ENCODE measurements around the gene DDX55. TPM values are rescaled to one million over a fixed set of nuclear protein-coding genes. Genes with fewer than 3 reads are reported as not detected.
A peak's percentile ranks its signal among the peaks of the same experiment; 100 is the strongest.
"Not testable (repeated sequence)": the region's sequence is repeated elsewhere in the genome, so short reads cannot be mapped to it uniquely, and the experiment has no call there.

DDX55 gene
- total RNA-seq, 2 donors from 2014 or later = 25.6 to 36.2 TPM

GRCh38 chr12:123591702-123592481 lies 10.0 kb upstream of the DDX55 start:
- Mint-ChIP-seq H3K27ac (peak overlapping the region; percentile 88), H3K4me3 (no peak overlapping the region), H3K36me3 (ENCODE audit: insufficient read depth in 2 of 2) (peaks cover 4 to 49% of the 10 kb centered on the region in 2 donors), H3K9me3 (no peaks in the 10 kb centered on the region), H3K27me3 (ENCODE audit: low read depth) (no peaks in the 10 kb centered on the region), H3K4me1 (ENCODE audit: low read depth) (peaks cover 37% of the 10 kb centered on the region)
- DNase-seq = no peak
- no peak for ATAC-seq (replicated peaks in 1 of 2)

- no peak for DNase-seq
- H3K36me3 Mint-ChIP-seq (ENCODE audit: insufficient read depth in 2 of 2) = peaks cover 2 to 41% of the 10 kb centered on the region in 2 donors
- ATAC-seq (replicated peaks in 1 of 2) = no peak
- H3K4me3 Mint-ChIP-seq = no peak overlapping the region
- no peaks in the 10 kb centered on the region for H3K9me3 Mint-ChIP-seq
- peak overlapping the region; percentile 70 for H3K27ac Mint-ChIP-seq
- no peaks in the 10 kb centered on the region for H3K27me3 Mint-ChIP-seq (ENCODE audit: low read depth)
- peaks cover 18% of the 10 kb centered on the region for H3K4me1 Mint-ChIP-seq (ENCODE audit: low read depth)
These were observed 6.2 kb upstream of the DDX55 start for GRCh38 chr12:123595729-123596128.

GRCh38 chr12:123597100-123597499 lies 4.8 kb upstream of the DDX55 start:
- peaks cover 5 to 33% of the 10 kb centered on the region in 2 donors for H3K36me3 Mint-ChIP-seq (ENCODE audit: insufficient read depth in 2 of 2)
- peaks cover 16% of the 10 kb centered on the region for H3K4me1 Mint-ChIP-seq (ENCODE audit: low read depth)
- H3K27ac Mint-ChIP-seq = peak overlapping the region; percentile 70
- no peak overlapping the region for H3K4me3 Mint-ChIP-seq
- no peaks in the 10 kb centered on the region for H3K27me3 Mint-ChIP-seq (ENCODE audit: low read depth)
- H3K9me3 Mint-ChIP-seq = no peaks in the 10 kb centered on the region
- ATAC-seq (replicated peaks in 1 of 2) (no peak), DNase-seq (no peak)

- DNase-seq (no peak), ATAC-seq (replicated peaks in 1 of 2) (no peak)
- Mint-ChIP-seq H3K4me1 (ENCODE audit: low read depth) (peaks cover 23% of the 10 kb centered on the region), H3K27ac (peak overlapping the region; percentile 38), H3K36me3 (ENCODE audit: insufficient read depth in 2 of 2) (peaks cover 7 to 34% of the 10 kb centered on the region in 2 donors), H3K4me3 (no peak overlapping the region), H3K27me3 (ENCODE audit: low read depth) (no peaks in the 10 kb centered on the region), H3K9me3 (no peaks in the 10 kb centered on the region)
These were observed 3.4 kb upstream of the DDX55 start for GRCh38 chr12:123598522-123598921.

- DNase-seq (no peak), ATAC-seq (replicated peaks in 1 of 2) (no peak)
- Mint-ChIP-seq H3K27ac (peak overlapping the region; percentile 31), H3K4me3 (peak overlapping the region in 1 of 2 donors; percentile 2), H3K36me3 (ENCODE audit: insufficient read depth in 2 of 2) (peaks cover 7 to 31% of the 10 kb centered on the region in 2 donors), H3K27me3 (ENCODE audit: low read depth) (no peaks in the 10 kb centered on the region), H3K4me1 (ENCODE audit: low read depth) (peaks cover 31% of the 10 kb centered on the region), H3K9me3 (no peaks in the 10 kb centered on the region)
These were observed 2.6 kb upstream of the DDX55 start for GRCh38 chr12:123599310-123599709.

- DNase-seq (no peak), ATAC-seq (replicated peaks in 1 of 2) (no peak)
- Mint-ChIP-seq H3K27ac (no peak overlapping the region), H3K4me3 (peak overlapping the region; percentile 14 to 32), H3K27me3 (ENCODE audit: low read depth) (no peaks in the 10 kb centered on the region), H3K4me1 (ENCODE audit: low read depth) (peaks cover 32% of the 10 kb centered on the region), H3K36me3 (ENCODE audit: insufficient read depth in 2 of 2) (peaks cover 7 to 31% of the 10 kb centered on the region in 2 donors), H3K9me3 (no peaks in the 10 kb centered on the region)
These were observed 2.2 kb upstream of the DDX55 start for GRCh38 chr12:123599721-123600120.

- DNase-seq (no peak), ATAC-seq (replicated peaks in 1 of 2) (no peak)
- Mint-ChIP-seq H3K36me3 (ENCODE audit: insufficient read depth in 2 of 2) (peaks cover 9 to 23% of the 10 kb centered on the region in 2 donors), H3K9me3 (no peaks in the 10 kb centered on the region), H3K27me3 (ENCODE audit: low read depth) (no peaks in the 10 kb centered on the region), H3K4me3 (peak overlapping the region; percentile 92 to 94), H3K27ac (peak overlapping the region; percentile 75), H3K4me1 (ENCODE audit: low read depth) (peaks cover 32% of the 10 kb centered on the region)
These were observed 824 bp downstream of the DDX55 start for GRCh38 chr12:123602651-123603195.

GRCh38 chr12:123603495-123603894 lies 1.6 kb downstream of the DDX55 start:
- H3K27ac Mint-ChIP-seq; DNase-seq; H3K9me3 Mint-ChIP-seq; H3K27me3 Mint-ChIP-seq (ENCODE audit: low read depth); ATAC-seq (replicated peaks in 1 of 2): not testable (repeated sequence)
- Mint-ChIP-seq H3K4me1 (ENCODE audit: low read depth) (peaks cover 33% of the 10 kb centered on the region), H3K4me3 (peak overlapping the region; percentile 21 to 92), H3K36me3 (ENCODE audit: insufficient read depth in 2 of 2) (peaks cover 10 to 26% of the 10 kb centered on the region in 2 donors)

GRCh38 chr12:123607756-123608155 lies 5.9 kb downstream of the DDX55 start:
- Mint-ChIP-seq H3K36me3 (ENCODE audit: insufficient read depth in 2 of 2) (peaks cover 8 to 36% of the 10 kb centered on the region in 2 donors), H3K9me3 (no peaks in the 10 kb centered on the region), H3K4me1 (ENCODE audit: low read depth) (peaks cover 20% of the 10 kb centered on the region), H3K27ac (no peak overlapping the region), H3K27me3 (ENCODE audit: low read depth) (no peaks in the 10 kb centered on the region), H3K4me3 (no peak overlapping the region)
- DNase-seq = no peak
- ATAC-seq (replicated peaks in 1 of 2) = no peak

GRCh38 chr12:123608182-123608581 lies 6.3 kb downstream of the DDX55 start:
- peaks cover 16% of the 10 kb centered on the region for H3K4me1 Mint-ChIP-seq (ENCODE audit: low read depth)
- no peaks in the 10 kb centered on the region for H3K9me3 Mint-ChIP-seq
- no peaks in the 10 kb centered on the region for H3K27me3 Mint-ChIP-seq (ENCODE audit: low read depth)
- ATAC-seq (replicated peaks in 1 of 2) = no peak
- no peak for DNase-seq
- H3K4me3 Mint-ChIP-seq = no peak overlapping the region
- peak overlapping the region; percentile 48 for H3K27ac Mint-ChIP-seq
- peaks cover 8 to 33% of the 10 kb centered on the region in 2 donors for H3K36me3 Mint-ChIP-seq (ENCODE audit: insufficient read depth in 2 of 2)

GRCh38 chr12:123614110-123614509 lies 12.2 kb downstream of the DDX55 start:
- H3K4me1 Mint-ChIP-seq (ENCODE audit: low read depth) = no peaks in the 10 kb centered on the region
- H3K27me3 Mint-ChIP-seq (ENCODE audit: low read depth) = no peaks in the 10 kb centered on the region
- H3K27ac Mint-ChIP-seq = peak overlapping the region; percentile 41
- H3K36me3 Mint-ChIP-seq (ENCODE audit: insufficient read depth in 2 of 2) = peaks cover 8 to 38% of the 10 kb centered on the region in 2 donors
- no peak for DNase-seq
- no peak overlapping the region for H3K4me3 Mint-ChIP-seq
- H3K9me3 Mint-ChIP-seq = no peaks in the 10 kb centered on the region
- ATAC-seq (replicated peaks in 1 of 2) = peak; percentile 52 to 62

- no peak for DNase-seq
- H3K27ac Mint-ChIP-seq = peak overlapping the region; percentile 41
- peaks cover 3% of the 10 kb centered on the region for H3K4me1 Mint-ChIP-seq (ENCODE audit: low read depth)
- H3K36me3 Mint-ChIP-seq (ENCODE audit: insufficient read depth in 2 of 2) = peaks cover 10 to 42% of the 10 kb centered on the region in 2 donors
- H3K9me3 Mint-ChIP-seq = no peaks in the 10 kb centered on the region
- H3K4me3 Mint-ChIP-seq = no peak overlapping the region
- no peaks in the 10 kb centered on the region for H3K27me3 Mint-ChIP-seq (ENCODE audit: low read depth)
- ATAC-seq (replicated peaks in 1 of 2) = no peak
These were observed 12.6 kb downstream of the DDX55 start for GRCh38 chr12:123614531-123614930.

- H3K4me1 Mint-ChIP-seq (ENCODE audit: low read depth) = peaks cover 23% of the 10 kb centered on the region
- ATAC-seq (replicated peaks in 1 of 2) (no peak), DNase-seq (no peak)
- peaks cover 6 to 44% of the 10 kb centered on the region in 2 donors for H3K36me3 Mint-ChIP-seq (ENCODE audit: insufficient read depth in 2 of 2)
- no peaks in the 10 kb centered on the region for H3K9me3 Mint-ChIP-seq
- H3K27ac Mint-ChIP-seq = no peak overlapping the region
- no peaks in the 10 kb centered on the region for H3K27me3 Mint-ChIP-seq (ENCODE audit: low read depth)
- no peak overlapping the region for H3K4me3 Mint-ChIP-seq
These were observed 15.2 kb downstream of the DDX55 start for GRCh38 chr12:123617144-123617543.
